Glutamatergic neuron (in vitro differentiated cells): ENCODE measurements around the gene KCNQ1. TPM values are rescaled to one million over a fixed set of nuclear protein-coding genes. Genes with fewer than 3 reads are reported as not detected.

ENCODE experiments used
- DNase-seq: peaks from one replicate; pipeline ENCODE4 v3.0.0; 2022
- H3K27ac Mint-ChIP-seq: one replicate; pipeline ENCODE4 v1.8.0; 2020; ENCODE audit warnings: mild to moderate bottlenecking, mixed read lengths, inconsistent platforms; ENCODE audit not compliant: unreplicated experiment
- H3K27me3 Mint-ChIP-seq: one replicate; pipeline ENCODE4 v1.8.0; 2020; ENCODE audit warnings: mild to moderate bottlenecking, moderate library complexity, mixed read lengths, inconsistent platforms; ENCODE audit not compliant: unreplicated experiment
- H3K36me3 Mint-ChIP-seq: one replicate; pipeline ENCODE4 v1.8.0; 2020; ENCODE audit warnings: mild to moderate bottlenecking, mixed read lengths, inconsistent platforms; ENCODE audit not compliant: unreplicated experiment
- H3K4me1 Mint-ChIP-seq: one replicate; pipeline ENCODE4 v1.8.0; 2020; ENCODE audit warnings: mild to moderate bottlenecking, low read depth, mixed read lengths, inconsistent platforms; ENCODE audit not compliant: unreplicated experiment
- H3K4me3 Mint-ChIP-seq: one replicate; pipeline ENCODE4 v1.8.0; 2020; ENCODE audit warnings: mild to moderate bottlenecking, mixed read lengths, inconsistent platforms; ENCODE audit not compliant: unreplicated experiment
- H3K9me3 Mint-ChIP-seq: one replicate; pipeline ENCODE4 v1.8.0; 2020; ENCODE audit warnings: mild to moderate bottlenecking, moderate library complexity, mixed read lengths, inconsistent platforms; ENCODE audit not compliant: unreplicated experiment
- CTCF ChIP-seq: fragments of 200-600 bp; sonication (generic); IDR thresholded peaks from one replicate; pipeline ENCODE4 v1.5.0; 2021; ENCODE audit not compliant: partially characterized antibody, unreplicated experiment
- total RNA-seq: library from RNA; stranded (reverse); fragmentation: NEBNext Ultra II Directional; extraction: Animal tissue kit (Norgen Biotek cat#: 25700); gene quantifications from one replicate; pipeline ENCODE4 v1.2.1, GENCODE V29; 2021; ENCODE audit not compliant: unreplicated experiment

The KCNQ1 gene
- total RNA-seq, 1 donor from 2014 or later, result 0.44 TPM

GRCh38 chr11:2431395-2431794 is 13.4 kb upstream of the KCNQ1 start:
- no peak overlapping the region for H3K27ac Mint-ChIP-seq
- no peak overlapping the region for H3K4me3 Mint-ChIP-seq
- no peaks in the 10 kb centered on the region for H3K4me1 Mint-ChIP-seq
- no peak for DNase-seq
- no peak for TF ChIP-seq CTCF
- no peaks in the 10 kb centered on the region for H3K36me3 Mint-ChIP-seq
- H3K9me3 Mint-ChIP-seq, result peaks cover 7% of the 10 kb centered on the region
- peaks cover 5% of the 10 kb centered on the region for H3K27me3 Mint-ChIP-seq

DNA sequence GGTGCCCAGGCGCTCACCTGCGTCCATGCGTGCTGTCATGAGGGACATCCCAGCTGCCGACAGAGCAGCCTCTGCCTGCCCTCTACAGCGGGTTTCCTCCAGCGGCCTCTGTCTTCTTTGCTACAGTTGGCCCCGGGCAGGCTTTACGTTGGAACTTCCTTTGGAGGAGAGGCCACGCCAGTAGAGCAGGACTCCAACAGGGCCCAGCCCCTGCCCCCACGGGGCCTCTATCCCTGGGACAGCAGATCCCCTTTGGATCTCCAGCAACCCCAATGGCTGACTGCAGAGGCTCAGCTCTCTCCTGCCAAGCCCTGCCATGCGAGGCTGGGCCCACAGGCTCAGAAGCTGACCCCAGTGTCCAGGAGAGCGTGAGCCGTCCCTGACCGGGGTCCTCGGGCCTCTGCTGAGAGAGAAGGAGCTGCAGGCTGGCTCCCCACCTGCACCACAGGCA is 12.6 kb upstream of the KCNQ1 start:
- H3K27me3 Mint-ChIP-seq, result peaks cover 5% of the 10 kb centered on the region
- TF ChIP-seq CTCF, result no peak
- peak; percentile 12 for DNase-seq
- no peak overlapping the region for H3K4me3 Mint-ChIP-seq
- H3K9me3 Mint-ChIP-seq, result peaks cover 7% of the 10 kb centered on the region
- H3K36me3 Mint-ChIP-seq, result no peaks in the 10 kb centered on the region
- H3K4me1 Mint-ChIP-seq, result no peaks in the 10 kb centered on the region
- no peak overlapping the region for H3K27ac Mint-ChIP-seq

DNA sequence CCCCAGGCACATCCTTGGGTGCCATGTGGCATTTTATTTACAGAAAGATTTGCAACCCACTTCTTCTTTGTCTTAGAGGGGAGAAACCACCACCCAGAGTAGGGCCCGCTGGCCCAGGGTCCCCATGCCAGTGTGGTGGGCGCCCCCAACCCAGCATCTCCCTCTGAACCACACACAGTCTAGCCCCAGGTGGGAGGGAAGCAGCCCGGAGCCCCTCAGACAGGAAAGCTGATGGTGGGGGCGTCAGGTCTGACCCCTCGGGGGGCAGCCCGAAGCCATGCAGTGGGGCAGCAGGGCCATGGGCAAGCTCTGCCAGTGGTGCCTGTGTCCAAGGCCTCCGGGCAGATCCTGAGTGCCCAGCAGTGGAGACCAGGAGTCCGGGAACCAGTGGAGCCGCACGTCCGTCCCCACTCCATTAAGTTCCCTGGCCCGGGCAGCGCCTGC is 12.2 kb upstream of the KCNQ1 start:
- TF ChIP-seq CTCF, result no peak
- H3K36me3 Mint-ChIP-seq, result no peaks in the 10 kb centered on the region
- H3K27me3 Mint-ChIP-seq, result peaks cover 9% of the 10 kb centered on the region
- no peaks in the 10 kb centered on the region for H3K4me1 Mint-ChIP-seq
- no peak overlapping the region for H3K27ac Mint-ChIP-seq
- no peak overlapping the region for H3K4me3 Mint-ChIP-seq
- peak; percentile 7 for DNase-seq
- H3K9me3 Mint-ChIP-seq, result peaks cover 7% of the 10 kb centered on the region

DNA sequence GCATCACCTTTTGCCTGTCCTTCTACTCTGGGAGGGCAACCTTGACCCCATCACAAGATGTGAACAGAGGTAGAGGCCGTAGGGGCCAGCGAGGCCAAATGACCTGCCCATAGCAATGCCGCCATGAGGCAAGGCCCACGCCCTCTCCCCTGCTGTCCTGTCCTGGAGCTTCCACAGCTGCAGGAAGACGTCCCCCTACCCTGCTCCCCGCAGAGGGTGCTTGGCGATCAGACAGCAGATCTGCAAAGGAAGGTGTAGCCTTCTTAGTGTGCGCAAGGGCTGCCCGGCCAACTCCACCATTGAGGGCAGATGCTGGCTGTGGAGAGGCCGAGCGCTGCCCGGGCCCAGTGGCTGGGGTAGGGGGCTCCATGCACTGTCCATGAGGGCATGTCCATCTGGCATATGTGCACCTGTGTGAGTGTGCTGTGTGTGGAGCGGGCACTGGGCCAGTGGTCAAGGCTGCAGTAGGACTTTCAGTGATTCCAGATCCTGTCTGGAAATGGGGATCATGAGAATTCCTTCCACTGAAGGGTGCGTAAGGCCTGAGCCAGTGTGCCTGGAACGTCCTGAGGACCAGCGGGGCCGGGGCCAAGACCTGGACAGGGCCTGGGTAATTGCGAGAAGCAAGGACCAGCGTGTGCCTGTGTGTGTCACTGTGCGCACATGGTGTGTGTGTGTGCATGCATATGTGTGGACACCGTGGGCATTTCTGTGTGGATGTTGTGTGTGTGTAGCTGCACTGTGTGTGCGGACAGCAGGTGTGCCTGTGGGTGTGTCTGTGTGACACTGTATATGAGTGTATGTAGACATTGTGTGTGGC is 11.5 kb upstream of the KCNQ1 start:
- H3K36me3 Mint-ChIP-seq, result no peaks in the 10 kb centered on the region
- H3K27ac Mint-ChIP-seq, result no peak overlapping the region
- peak; percentile 14 for DNase-seq
- H3K4me3 Mint-ChIP-seq, result no peak overlapping the region
- H3K9me3 Mint-ChIP-seq, result peaks cover 7% of the 10 kb centered on the region
- H3K4me1 Mint-ChIP-seq, result no peaks in the 10 kb centered on the region
- peaks cover 9% of the 10 kb centered on the region for H3K27me3 Mint-ChIP-seq
- no peak for TF ChIP-seq CTCF

DNA sequence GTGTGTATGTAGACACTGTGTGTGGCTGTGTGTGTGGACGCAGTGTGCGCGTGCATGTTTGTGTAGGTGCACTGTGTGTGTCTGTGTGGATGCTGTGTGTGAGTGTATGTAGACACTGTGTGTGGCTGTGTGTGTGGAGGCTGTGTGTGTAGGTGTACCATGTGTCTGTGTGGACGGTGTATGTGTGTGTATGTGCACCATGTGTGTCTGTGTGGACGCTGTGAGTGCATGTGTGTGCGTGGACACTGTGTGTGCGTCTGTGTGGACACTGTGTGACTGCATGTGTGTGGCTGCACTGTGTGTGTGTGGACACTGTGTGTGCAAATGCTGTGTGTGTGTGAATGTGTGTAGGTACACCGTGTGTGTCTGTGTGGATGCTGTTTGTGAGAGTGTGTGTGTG is 10.8 kb upstream of the KCNQ1 start:
- H3K9me3 Mint-ChIP-seq, result peaks cover 7% of the 10 kb centered on the region
- H3K4me3 Mint-ChIP-seq, result no peak overlapping the region
- TF ChIP-seq CTCF, result no peak
- no peak overlapping the region for H3K27ac Mint-ChIP-seq
- DNase-seq, result no peak
- H3K4me1 Mint-ChIP-seq, result no peaks in the 10 kb centered on the region
- H3K36me3 Mint-ChIP-seq, result no peaks in the 10 kb centered on the region
- peaks cover 11% of the 10 kb centered on the region for H3K27me3 Mint-ChIP-seq
